ENCODE measurements around the gene DISP1. TPM values are rescaled to one million over a fixed set of nuclear protein-coding genes. Genes with fewer than 3 reads are reported as not detected.

DISP1 gene
- total RNA-seq (1 to 10 TPM; 3.9 to 4.2 TPM), polyA plus RNA-seq (1 to 10 TPM; 1.9 to 3.0 TPM)

GRCh38 chr1:222814536-222815439, at the start of gene DISP1:
TSS of gene DISP1 (plus strand) at chr1:222815039. CDS start at chr1:222942824, 127,785 bp downstream.
- Histone ChIP-seq H3K9me3 (ENCODE audit: control insufficient read depth in 1 of 2, low read length in 2 of 2) (no peaks in the 10 kb centered on the region), H3K27me3 (ENCODE audit: insufficient read depth, low read length) (no peaks in the 10 kb centered on the region), H3K4me1 (ENCODE audit: insufficient read depth, low read length) (peaks cover 18% of the 10 kb centered on the region), H3K27ac (ENCODE audit: low read depth, low read length) (peak within 1 kb of the TSS; percentile 52), H3K4me3 (ENCODE audit: low read length in 2 of 2) (peak within 1 kb of the TSS; percentile 40 to 75), H3K36me3 (ENCODE audit: insufficient read depth, low read length) (no peaks in the 10 kb centered on the region)
- intact Hi-C loops (cut with micrococcal nuclease), result loop anchor here (1.0 to 10.0 kb wide), 2 partner anchors 101 to 350 kb away; no protein-coding TSS in a partner anchor
- Mint-ChIP-seq H3K9me3 (no peaks in the 10 kb centered on the region), H3K27ac (peak within 1 kb of the TSS; percentile 55 to 95 (median 93)), H3K4me3 (peak within 1 kb of the TSS; percentile 91 to 97 (median 94)), H3K4me1 (peaks cover 18 to 30% (median 24%) of the 10 kb centered on the region in 4 donors), H3K36me3 (peaks cover 0 to 4% of the 10 kb centered on the region in 2 donors), H3K27me3 (peaks cover 2% of the 10 kb centered on the region in 2 donors)
- POLR2A ChIA-PET (ENCODE audit: partially characterized antibody), result interaction anchor here (0.5 kb wide), 1 partner anchor 20 kb away, joined by 3 read pairs; no protein-coding TSS in a partner anchor
- CTCF ChIA-PET (ENCODE audit: partially characterized antibody), result interaction anchor here (0.7 kb wide), 1 partner anchor 9 kb away, joined by 3 read pairs; no protein-coding TSS in a partner anchor
- DNase-seq, result peak; percentile 67 to 74 (median 68)

- Mint-ChIP-seq H3K4me1 (no peaks in the 10 kb centered on the region), H3K9me3 (peaks cover 7 to 44% (median 31%) of the 10 kb centered on the region in 8 donors), H3K4me3 (no peak overlapping the region), H3K27me3 (peaks cover 15 to 18% of the 10 kb centered on the region in 2 donors), H3K27ac (no peak overlapping the region), H3K36me3 (peaks cover 5% of the 10 kb centered on the region in 2 donors)
- ChIA-PET CTCF (ENCODE audit: partially characterized antibody) (no interaction called here), POLR2A (ENCODE audit: partially characterized antibody) (no interaction called here)
- no peak overlapping the region for H3K27ac ChIP-seq (ENCODE audit: low read depth, low read length)
- H3K9me3 ChIP-seq (ENCODE audit: control insufficient read depth in 1 of 2, low read length in 2 of 2), result peaks cover 0 to 10% of the 10 kb centered on the region in 2 donors
- no peaks in the 10 kb centered on the region for H3K36me3 ChIP-seq (ENCODE audit: insufficient read depth, low read length)
- DNase-seq, result no peak
- no peaks in the 10 kb centered on the region for H3K27me3 ChIP-seq (ENCODE audit: insufficient read depth, low read length)
- H3K4me1 ChIP-seq (ENCODE audit: insufficient read depth, low read length), result no peaks in the 10 kb centered on the region
- H3K4me3 ChIP-seq (ENCODE audit: low read length in 2 of 2), result no peak overlapping the region
- intact Hi-C loops (cut with micrococcal nuclease), result no loop called here
Observed at GRCh38 chr1:222767152-222767571, 47.7 kb upstream of the DISP1 start.

- CTCF ChIA-PET (ENCODE audit: partially characterized antibody), result interaction anchor here (1.4 kb wide), 1 partner anchor 365 kb away, joined by 3 read pairs; no protein-coding TSS in a partner anchor
- H3K36me3 Mint-ChIP-seq, result peaks cover 5% of the 10 kb centered on the region in 2 donors
- peaks cover 0 to 7% (median 3%) of the 10 kb centered on the region in 4 donors for H3K4me1 Mint-ChIP-seq
- DNase-seq, result no peak
- peaks cover 7 to 41% (median 28%) of the 10 kb centered on the region in 8 donors for H3K9me3 Mint-ChIP-seq
- Histone ChIP-seq H3K36me3 (ENCODE audit: insufficient read depth, low read length) (no peaks in the 10 kb centered on the region), H3K27ac (ENCODE audit: low read depth, low read length) (no peak overlapping the region), H3K9me3 (ENCODE audit: control insufficient read depth in 1 of 2, low read length in 2 of 2) (peaks cover 0 to 10% of the 10 kb centered on the region in 2 donors), H3K27me3 (ENCODE audit: insufficient read depth, low read length) (no peaks in the 10 kb centered on the region), H3K4me1 (ENCODE audit: insufficient read depth, low read length) (no peaks in the 10 kb centered on the region), H3K4me3 (ENCODE audit: low read length in 2 of 2) (no peak overlapping the region)
- H3K27ac Mint-ChIP-seq, result no peak overlapping the region
- POLR2A ChIA-PET (ENCODE audit: partially characterized antibody), result no interaction called here
- intact Hi-C loops (cut with micrococcal nuclease), result no loop called here
- H3K4me3 Mint-ChIP-seq, result no peak overlapping the region
- peaks cover 10 to 12% of the 10 kb centered on the region in 2 donors for H3K27me3 Mint-ChIP-seq
Observed at GRCh38 chr1:222768592-222768991, 46.2 kb upstream of the DISP1 start.

GRCh38 chr1:222769181-222769580, 45.7 kb upstream of the DISP1 start:
- Histone ChIP-seq H3K4me3 (ENCODE audit: low read length in 2 of 2) (no peak overlapping the region), H3K9me3 (ENCODE audit: control insufficient read depth in 1 of 2, low read length in 2 of 2) (peaks cover 0 to 10% of the 10 kb centered on the region in 2 donors), H3K4me1 (ENCODE audit: insufficient read depth, low read length) (no peaks in the 10 kb centered on the region), H3K27ac (ENCODE audit: low read depth, low read length) (no peak overlapping the region), H3K27me3 (ENCODE audit: insufficient read depth, low read length) (no peaks in the 10 kb centered on the region), H3K36me3 (ENCODE audit: insufficient read depth, low read length) (no peaks in the 10 kb centered on the region)
- peaks cover 7 to 10% of the 10 kb centered on the region in 2 donors for H3K27me3 Mint-ChIP-seq
- CTCF ChIA-PET (ENCODE audit: partially characterized antibody), result interaction anchor here (1.4 kb wide), 1 partner anchor 365 kb away, joined by 3 read pairs; no protein-coding TSS in a partner anchor
- peaks cover 3 to 5% of the 10 kb centered on the region in 2 donors for H3K36me3 Mint-ChIP-seq
- DNase-seq, result no peak
- no peak overlapping the region for H3K27ac Mint-ChIP-seq
- POLR2A ChIA-PET (ENCODE audit: partially characterized antibody), result no interaction called here
- H3K9me3 Mint-ChIP-seq, result peaks cover 5 to 39% (median 27%) of the 10 kb centered on the region in 8 donors
- no peak overlapping the region for H3K4me3 Mint-ChIP-seq
- peaks cover 0 to 7% (median 3%) of the 10 kb centered on the region in 4 donors for H3K4me1 Mint-ChIP-seq
- intact Hi-C loops (cut with micrococcal nuclease), result no loop called here

- ChIA-PET POLR2A (ENCODE audit: partially characterized antibody) (no interaction called here), CTCF (ENCODE audit: partially characterized antibody) (interaction anchor here (1.4 kb wide), 1 partner anchor 364 kb away, joined by 3 read pairs; no protein-coding TSS in a partner anchor)
- no peak for DNase-seq
- H3K4me1 ChIP-seq (ENCODE audit: insufficient read depth, low read length), result no peaks in the 10 kb centered on the region
- H3K4me3 ChIP-seq (ENCODE audit: low read length in 2 of 2), result no peak overlapping the region
- Mint-ChIP-seq H3K36me3 (peaks cover 0 to 5% of the 10 kb centered on the region in 2 donors), H3K4me1 (peaks cover 0 to 7% (median 3%) of the 10 kb centered on the region in 4 donors), H3K27ac (no peak overlapping the region), H3K9me3 (peaks cover 2 to 33% (median 26%) of the 10 kb centered on the region in 8 donors), H3K4me3 (no peak overlapping the region), H3K27me3 (peaks cover 5 to 8% of the 10 kb centered on the region in 2 donors)
- peaks cover 0 to 10% of the 10 kb centered on the region in 2 donors for H3K9me3 ChIP-seq (ENCODE audit: control insufficient read depth in 1 of 2, low read length in 2 of 2)
- no peak overlapping the region for H3K27ac ChIP-seq (ENCODE audit: low read depth, low read length)
- H3K36me3 ChIP-seq (ENCODE audit: insufficient read depth, low read length), result no peaks in the 10 kb centered on the region
- no peaks in the 10 kb centered on the region for H3K27me3 ChIP-seq (ENCODE audit: insufficient read depth, low read length)
- intact Hi-C loops (cut with micrococcal nuclease), result no loop called here
Observed at GRCh38 chr1:222769971-222770620, 44.7 kb upstream of the DISP1 start.

- Mint-ChIP-seq H3K4me1 (peaks cover 0 to 7% (median 3%) of the 10 kb centered on the region in 4 donors), H3K27me3 (peaks cover 4 to 7% of the 10 kb centered on the region in 2 donors), H3K27ac (peak overlapping the region in 2 of 7 donors; percentile 54 to 80), H3K36me3 (peaks cover 0 to 5% of the 10 kb centered on the region in 2 donors), H3K9me3 (peaks cover 2 to 27% (median 22%) of the 10 kb centered on the region in 8 donors), H3K4me3 (peak overlapping the region in 1 of 8 donors; percentile 11)
- no peaks in the 10 kb centered on the region for H3K36me3 ChIP-seq (ENCODE audit: insufficient read depth, low read length)
- no peak overlapping the region for H3K4me3 ChIP-seq (ENCODE audit: low read length in 2 of 2)
- POLR2A ChIA-PET (ENCODE audit: partially characterized antibody), result no interaction called here
- H3K9me3 ChIP-seq (ENCODE audit: control insufficient read depth in 1 of 2, low read length in 2 of 2), result peaks cover 0 to 10% of the 10 kb centered on the region in 2 donors
- H3K27ac ChIP-seq (ENCODE audit: low read depth, low read length), result no peak overlapping the region
- H3K4me1 ChIP-seq (ENCODE audit: insufficient read depth, low read length), result no peaks in the 10 kb centered on the region
- DNase-seq, result peak in 1 of 5 donors; percentile 4
- intact Hi-C loops (cut with micrococcal nuclease), result no loop called here
- CTCF ChIA-PET (ENCODE audit: partially characterized antibody), result no interaction called here
- H3K27me3 ChIP-seq (ENCODE audit: insufficient read depth, low read length), result no peaks in the 10 kb centered on the region
Observed at GRCh38 chr1:222772996-222773379, 41.9 kb upstream of the DISP1 start.

All from CD4-positive, alpha-beta memory T cell (primary cell).